GM12872 (cell line): ENCODE results near the gene OR2T27.
"Not testable (repeated sequence)": the region's sequence is repeated elsewhere in the genome, so short reads cannot be mapped to it uniquely, and the experiment has no call there.

Source experiments
- CTCF ChIP-seq: IDR thresholded peaks from 3 replicates; pipeline ENCODE4 v1.5.1; 2011; ENCODE audit warnings: low read depth, mild to moderate bottlenecking, low read length, moderate library complexity; ENCODE audit not compliant: insufficient read depth

The OR2T27 gene

DNA sequence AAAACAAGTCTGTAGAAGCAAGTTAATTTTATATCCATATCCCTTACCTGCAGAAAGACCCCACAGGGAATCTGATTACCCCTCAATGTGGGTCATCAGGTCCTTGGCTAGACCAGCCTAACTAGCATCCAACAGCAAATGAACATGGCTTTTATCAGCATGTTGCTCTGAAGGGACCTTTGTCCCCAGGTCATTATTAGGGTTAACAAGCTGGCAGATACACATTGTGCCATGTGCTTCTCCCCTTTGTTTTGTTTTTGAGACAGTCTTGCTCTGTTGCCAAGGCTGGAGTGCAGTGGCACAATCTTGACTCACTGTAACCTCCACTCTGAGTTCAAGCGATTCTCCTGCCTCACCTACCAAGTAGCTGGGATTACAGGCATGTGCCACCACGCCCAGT is 20.3 kb downstream of the OR2T27 start, which contains the start of gene OR2T11:
Gene OR2T11 (minus strand): TSS at position 101 of the 400 bp plus-strand sequence. CDS start 7,963 bp downstream, outside the sequence.
- not testable (repeated sequence) for TF ChIP-seq CTCF

- no peak for TF ChIP-seq CTCF
Observed at GRCh38 chr1:248631354-248632008, 23.8 kb downstream of the OR2T27 start.

GRCh38 chr1:248630551-248630950 is 24.8 kb downstream of the OR2T27 start:
- TF ChIP-seq CTCF = no peak

GRCh38 chr1:248627971-248628844 is 27.1 kb downstream of the OR2T27 start:
- no peak for TF ChIP-seq CTCF

DNA sequence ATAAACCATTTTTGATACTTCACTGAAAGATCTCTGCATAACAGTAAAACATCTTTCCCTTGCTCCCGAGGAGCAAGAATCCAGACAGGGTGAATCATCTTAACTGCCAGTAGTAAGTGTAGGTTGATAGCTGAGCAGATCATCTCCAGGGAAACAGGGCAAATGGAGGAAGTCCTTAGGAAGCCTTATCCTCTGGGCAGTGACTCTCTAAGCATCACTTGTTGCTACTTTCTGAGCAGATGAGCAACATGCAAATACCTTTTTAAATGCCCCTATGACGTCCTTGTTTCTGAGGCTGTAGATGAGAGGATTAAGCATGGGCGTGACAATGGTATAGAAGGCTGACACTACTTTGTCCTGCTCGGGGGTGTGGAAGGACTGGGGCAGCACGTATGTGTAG is 29.4 kb downstream of the OR2T27 start:
- no peak for TF ChIP-seq CTCF

- TF ChIP-seq CTCF = no peak
Observed at GRCh38 chr1:248625166-248625565, 30.2 kb downstream of the OR2T27 start.

DNA sequence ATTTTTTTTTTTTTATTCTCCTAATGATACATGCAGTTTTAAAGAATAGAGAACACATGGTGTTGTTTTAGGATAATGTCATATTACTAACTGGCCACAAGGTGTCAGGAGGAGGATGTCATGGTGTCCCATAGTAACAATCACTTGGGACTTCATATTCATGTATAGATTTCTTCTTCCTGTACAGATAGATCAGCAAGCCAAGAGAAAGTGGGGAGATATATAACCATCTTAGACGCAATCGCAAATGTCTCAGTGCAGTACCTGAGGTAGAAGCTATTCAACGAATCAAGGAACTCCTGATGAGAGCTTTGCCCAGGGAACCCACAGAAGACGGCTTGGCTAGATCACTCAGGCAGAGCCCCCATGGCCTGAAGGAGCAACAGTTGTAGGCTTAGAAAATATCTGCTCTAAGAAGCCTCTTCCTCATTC is 32.7 kb downstream of the OR2T27 start:
- TF ChIP-seq CTCF = peak; percentile 58
